ENCODE data around the gene ALPL.

Gene ALPL

GRCh38 chr1:21510885-21511578 lies 1.8 kb downstream of the ALPL start:
- DNase-seq (ENCODE audit: low read depth, low spot score), result no peak
- TF ChIP-seq CTCF (IDR thresholded peaks at IDR 0.05; ENCODE audit: insufficient read depth, low read length, missing control alignments), result no peak
- ChIA-PET POLR2A (no interaction called here), CTCF (interaction anchor here (0.9 to 7.2 kb wide), 19 partner anchors 11 to 905 kb away, joined by 3 to 40 read pairs (median 6); no protein-coding TSS in a partner anchor)
- no peak overlapping the region for H3K4me3 ChIP-seq (ENCODE audit: low read depth, low read length)

GRCh38 chr1:21511579-21512522 lies 2.6 kb downstream of the ALPL start:
- ChIA-PET POLR2A (no interaction called here), CTCF (interaction anchor here (0.9 to 7.2 kb wide), 22 partner anchors 10 to 904 kb away, joined by 3 to 40 read pairs (median 6); no protein-coding TSS in a partner anchor)
- no peak for TF ChIP-seq CTCF (IDR thresholded peaks at IDR 0.05; ENCODE audit: insufficient read depth, low read length, missing control alignments)
- no peak overlapping the region for H3K4me3 ChIP-seq (ENCODE audit: low read depth, low read length)
- DNase-seq (ENCODE audit: low read depth, low spot score), result peak; percentile 92

- CTCF ChIA-PET, result interaction anchor here (1.1 to 7.2 kb wide), 4 partner anchors 60 to 144 kb away, joined by 3 to 40 read pairs (median 8); no protein-coding TSS in a partner anchor
- DNase-seq (ENCODE audit: low read depth, low spot score), result no peak
- no peak for TF ChIP-seq CTCF (IDR thresholded peaks at IDR 0.05; ENCODE audit: insufficient read depth, low read length, missing control alignments)
- POLR2A ChIA-PET, result no interaction called here
- H3K4me3 ChIP-seq (ENCODE audit: low read depth, low read length), result no peak overlapping the region
Measured at GRCh38 chr1:21514245-21514644, 5.0 kb downstream of the ALPL start.

GRCh38 chr1:21517161-21517589 lies 8.0 kb downstream of the ALPL start:
- ChIA-PET CTCF (interaction anchor here (0.9 to 6.5 kb wide), 6 partner anchors 8 to 285 kb away, joined by 3 to 40 read pairs (median 4); partner anchors contain the start of gene ALPL), POLR2A (no interaction called here)
- no peak for TF ChIP-seq CTCF (IDR thresholded peaks at IDR 0.05; ENCODE audit: insufficient read depth, low read length, missing control alignments)
- no peak for DNase-seq (ENCODE audit: low read depth, low spot score)
- H3K4me3 ChIP-seq (ENCODE audit: low read depth, low read length), result no peak overlapping the region

GRCh38 chr1:21517660-21518480 lies 8.6 kb downstream of the ALPL start:
- no peak for DNase-seq (ENCODE audit: low read depth, low spot score)
- no peak overlapping the region for H3K4me3 ChIP-seq (ENCODE audit: low read depth, low read length)
- CTCF ChIA-PET, result interaction anchor here (1.0 to 6.5 kb wide), 7 partner anchors 9 to 78 kb away, joined by 3 to 40 read pairs (median 4); partner anchors contain the start of gene ALPL
- no peak for TF ChIP-seq CTCF (IDR thresholded peaks at IDR 0.05; ENCODE audit: insufficient read depth, low read length, missing control alignments)
- POLR2A ChIA-PET, result no interaction called here
